A204.1 (cell line): Measurements from ENCODE around the gene DLX5.

Experiments
- FAIRE-seq: peaks from 2 replicates; lab custom pipeline; 2012; peaks lifted over from hg19 to GRCh38; lab: Jason Lieb, UNC

The DLX5 gene

DNA sequence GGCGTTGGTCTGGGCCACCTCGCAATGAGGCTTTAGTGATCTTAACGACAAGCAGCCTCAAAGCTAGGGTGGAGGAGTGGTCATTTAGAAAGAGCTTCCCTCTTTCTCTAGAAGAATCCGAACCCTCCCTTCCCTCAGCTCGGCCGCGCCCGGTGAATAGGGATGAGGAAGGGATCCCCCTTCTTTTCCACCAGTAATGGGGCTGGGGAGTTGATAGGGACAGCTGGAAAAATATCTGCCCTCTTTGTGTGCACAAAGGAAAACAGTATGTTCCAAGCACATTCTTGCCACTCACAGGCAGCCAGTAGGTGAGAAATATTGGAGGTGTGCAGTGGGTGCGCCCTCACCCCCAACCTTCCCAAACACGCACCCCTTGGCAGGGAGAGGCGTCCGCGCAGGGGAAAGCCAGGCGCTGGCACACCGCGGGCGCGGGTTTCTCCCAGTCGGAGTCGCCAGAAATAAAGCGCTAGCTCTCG is 6.5 kb downstream of the DLX5 start:
- no peak for FAIRE-seq

DNA sequence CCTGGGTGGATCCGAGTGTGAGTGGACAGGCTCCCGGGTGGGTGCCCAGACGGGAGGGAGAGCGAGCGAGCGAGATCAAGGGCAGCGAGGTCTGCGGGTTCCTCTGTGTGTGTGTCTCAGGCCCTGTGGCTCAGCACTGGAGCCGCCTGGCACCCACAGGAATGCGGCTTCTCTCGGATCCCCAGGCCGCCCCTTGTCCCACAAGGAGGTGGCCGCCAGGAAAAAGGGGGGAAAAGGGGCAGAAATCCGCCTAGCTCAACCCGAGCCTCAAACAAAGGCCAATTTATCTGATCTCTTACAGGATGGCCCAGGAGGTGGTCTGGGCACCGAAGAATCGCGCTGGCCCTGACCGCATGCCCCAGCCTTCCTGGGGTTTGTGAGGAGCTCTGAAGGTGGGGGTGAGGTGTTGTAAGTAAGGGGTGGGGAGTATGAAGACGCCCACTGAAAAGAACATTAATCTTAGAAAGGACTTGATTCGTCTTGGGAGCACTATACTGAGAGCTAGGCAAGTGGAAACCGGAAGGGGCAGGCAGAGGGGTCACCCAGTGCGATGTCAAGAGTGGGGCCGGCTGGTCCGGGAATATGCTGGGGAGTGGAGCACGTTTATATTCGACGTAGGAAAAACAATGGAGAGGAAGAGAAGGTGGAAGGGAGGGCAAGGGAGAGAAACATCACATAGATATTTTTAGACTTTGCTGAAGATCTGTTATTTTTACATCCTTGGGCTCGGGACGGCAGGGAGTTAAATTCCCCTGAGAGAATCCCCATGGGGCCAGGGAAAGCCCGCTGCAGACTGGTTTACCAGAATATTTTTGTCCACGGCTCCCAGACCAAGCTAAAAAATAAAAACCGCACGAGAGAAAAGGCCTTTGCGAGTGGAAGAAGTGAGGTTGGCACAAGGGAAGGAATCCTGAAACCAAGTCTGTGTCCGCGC is 7.2 kb downstream of the DLX5 start:
- FAIRE-seq: no peak

DNA sequence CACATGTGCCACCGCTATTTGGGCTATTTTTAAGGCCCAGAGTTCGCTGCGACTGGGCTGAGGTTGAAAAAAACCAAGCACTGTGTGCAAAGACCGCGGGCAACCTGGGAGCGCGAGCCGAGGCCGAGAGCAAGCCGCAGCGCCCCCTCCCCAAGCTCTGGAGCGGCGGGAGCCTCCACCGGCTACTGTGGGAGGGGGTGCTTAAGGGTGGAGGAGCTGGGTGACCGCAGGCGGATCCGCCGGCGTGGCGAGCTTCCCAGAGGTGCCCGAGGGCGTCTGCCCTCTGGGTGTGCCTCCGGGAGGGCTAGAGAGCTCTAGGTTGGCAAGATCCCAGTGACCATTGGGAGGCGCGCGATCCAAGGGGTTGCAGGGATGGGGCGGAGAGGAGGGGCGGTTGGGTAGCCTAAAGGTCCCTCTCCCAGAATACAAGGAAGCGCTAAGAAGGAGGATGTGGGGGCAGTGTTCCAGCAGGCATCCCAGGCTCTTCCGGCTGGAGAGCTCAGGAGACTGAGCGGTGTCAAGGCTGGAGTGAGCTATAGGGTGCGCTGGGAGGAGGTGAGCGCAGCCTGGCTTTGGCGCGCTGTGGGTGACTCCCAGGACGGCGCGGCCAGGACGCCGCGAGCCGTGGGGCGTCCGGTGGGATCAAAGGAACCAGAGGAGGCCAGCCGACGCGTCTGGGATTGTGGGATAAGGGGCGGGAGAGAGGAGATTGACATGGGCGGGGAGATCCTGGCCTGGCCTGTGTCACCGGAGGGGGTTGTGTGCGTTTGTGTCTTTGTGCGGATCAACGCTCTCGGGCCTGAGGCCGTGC is 8.0 kb downstream of the DLX5 start:
- FAIRE-seq: no peak

DNA sequence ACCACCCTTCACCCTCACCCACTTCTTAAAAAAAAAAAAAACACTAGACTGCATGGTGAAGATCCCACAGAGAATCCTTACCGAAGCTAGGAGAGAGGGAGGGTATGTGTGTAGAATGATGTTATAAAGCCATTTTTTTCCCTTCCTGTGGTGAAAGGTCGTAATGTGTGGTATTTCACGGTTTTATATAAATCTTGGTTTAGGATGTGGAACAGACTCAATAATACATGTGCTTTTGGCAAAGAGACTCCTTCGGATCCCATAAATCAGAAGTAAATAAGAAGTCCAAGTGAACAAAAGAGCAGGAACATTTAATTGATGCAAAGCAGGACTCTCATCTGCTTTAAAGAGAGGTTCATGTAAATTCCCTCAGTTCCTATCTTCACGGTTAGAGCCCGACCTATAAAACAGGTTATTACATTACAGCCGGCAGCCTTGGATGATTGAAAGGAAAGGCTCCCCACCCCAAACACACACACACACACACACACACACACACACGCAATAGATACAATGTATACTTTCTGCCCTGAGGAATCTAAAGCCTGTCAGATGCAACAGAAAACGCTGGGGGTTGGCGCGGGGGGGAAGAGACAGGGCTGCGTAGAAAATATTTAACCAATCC is 8.8 kb downstream of the DLX5 start:
- no peak for FAIRE-seq

DNA sequence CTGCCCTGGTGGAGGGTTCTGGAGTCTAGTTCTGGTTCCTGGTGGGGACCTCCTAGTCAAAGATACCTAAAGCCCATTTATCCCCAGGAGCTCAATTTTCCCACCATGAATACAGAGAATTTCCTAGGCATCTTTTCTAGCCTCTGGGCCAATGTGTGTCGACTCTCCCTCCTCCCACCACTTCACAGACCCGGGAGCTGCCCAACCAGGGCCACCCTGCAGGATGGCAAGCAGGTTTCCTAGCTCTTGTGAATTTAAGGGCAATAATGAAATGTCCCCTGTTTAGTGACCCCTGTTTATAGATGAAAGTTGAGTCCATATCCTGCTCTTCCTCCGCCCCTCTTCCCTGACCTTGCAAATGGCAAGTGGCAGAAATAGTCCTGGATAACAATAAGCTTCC is 9.4 kb downstream of the DLX5 start:
- FAIRE-seq: no peak

DNA sequence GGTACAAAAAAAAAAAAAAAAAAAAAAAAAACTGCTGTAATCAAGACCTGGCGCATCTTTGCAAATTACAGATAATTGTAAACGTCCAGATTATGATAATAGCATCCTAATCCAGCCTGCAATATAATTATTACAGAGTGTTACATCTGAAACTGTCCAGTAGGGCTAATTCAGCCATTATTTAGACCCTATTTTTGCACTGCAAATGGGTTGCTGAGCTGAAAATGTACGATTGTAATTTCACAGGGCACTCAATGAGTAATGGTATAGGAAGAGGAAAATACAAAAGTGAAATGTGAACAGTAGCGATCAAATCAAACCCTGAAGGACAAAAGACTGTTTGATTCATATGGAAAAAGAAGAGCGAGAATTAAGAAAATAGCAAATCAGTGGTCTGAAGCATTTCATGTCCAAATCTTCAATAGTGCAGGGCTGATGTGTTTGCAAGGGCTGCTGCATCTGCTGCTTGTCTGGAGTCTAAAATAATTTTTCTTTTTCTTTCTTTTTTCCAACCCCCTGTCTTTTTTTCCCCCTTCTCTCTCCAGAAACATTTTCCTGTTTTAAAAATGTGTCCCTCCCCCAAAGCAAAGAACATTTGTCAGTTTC is 10.4 kb downstream of the DLX5 start:
- FAIRE-seq: no peak

DNA sequence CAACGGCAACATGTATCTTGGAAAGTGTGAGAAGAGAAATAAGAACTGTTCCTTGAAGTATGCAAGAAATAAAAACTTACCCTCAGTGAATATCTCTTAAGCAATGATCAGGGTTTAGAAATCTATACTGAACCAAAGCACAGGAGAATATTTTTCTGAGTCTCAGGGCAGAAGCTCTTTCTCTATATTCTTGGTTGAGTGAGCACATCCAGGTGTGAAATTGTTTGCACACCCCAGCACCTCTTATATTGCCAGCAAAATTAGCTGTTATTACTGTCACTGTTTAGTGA is 10.8 kb downstream of the DLX5 start:
- no peak for FAIRE-seq

DNA sequence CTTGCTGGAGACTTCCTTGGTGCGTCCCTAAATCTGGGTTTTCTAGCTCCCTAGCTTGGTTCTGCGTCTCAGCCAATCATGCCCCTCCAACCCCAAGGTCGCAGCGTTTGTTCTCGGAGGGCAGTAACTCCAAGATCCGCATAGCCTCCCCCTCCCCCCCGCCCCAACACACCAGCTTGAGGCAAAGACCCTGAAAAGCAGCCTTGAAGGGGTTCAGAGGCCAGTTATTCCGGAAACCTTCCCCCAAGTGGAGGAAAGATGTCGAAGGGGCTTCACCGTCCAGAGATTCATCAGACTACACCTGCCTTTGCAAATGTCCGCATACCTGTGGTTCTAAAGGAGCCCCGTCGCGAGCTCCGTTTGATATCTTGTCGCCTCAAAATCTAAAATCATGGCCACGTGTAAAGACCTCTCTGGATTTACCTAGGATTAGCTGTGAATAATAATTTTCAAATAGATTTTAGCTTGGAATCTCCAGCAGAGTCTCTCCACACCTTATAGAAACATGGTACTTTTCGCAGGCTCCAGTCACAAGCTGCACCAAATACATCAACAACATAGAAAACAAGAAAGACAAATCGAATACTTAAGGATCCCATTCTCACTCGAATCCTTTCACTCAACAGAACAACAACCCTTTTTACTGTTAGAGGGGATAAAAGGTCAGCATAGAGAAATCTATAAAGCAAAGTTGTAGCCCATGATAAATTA is 11.3 kb downstream of the DLX5 start:
- FAIRE-seq: no peak

DNA sequence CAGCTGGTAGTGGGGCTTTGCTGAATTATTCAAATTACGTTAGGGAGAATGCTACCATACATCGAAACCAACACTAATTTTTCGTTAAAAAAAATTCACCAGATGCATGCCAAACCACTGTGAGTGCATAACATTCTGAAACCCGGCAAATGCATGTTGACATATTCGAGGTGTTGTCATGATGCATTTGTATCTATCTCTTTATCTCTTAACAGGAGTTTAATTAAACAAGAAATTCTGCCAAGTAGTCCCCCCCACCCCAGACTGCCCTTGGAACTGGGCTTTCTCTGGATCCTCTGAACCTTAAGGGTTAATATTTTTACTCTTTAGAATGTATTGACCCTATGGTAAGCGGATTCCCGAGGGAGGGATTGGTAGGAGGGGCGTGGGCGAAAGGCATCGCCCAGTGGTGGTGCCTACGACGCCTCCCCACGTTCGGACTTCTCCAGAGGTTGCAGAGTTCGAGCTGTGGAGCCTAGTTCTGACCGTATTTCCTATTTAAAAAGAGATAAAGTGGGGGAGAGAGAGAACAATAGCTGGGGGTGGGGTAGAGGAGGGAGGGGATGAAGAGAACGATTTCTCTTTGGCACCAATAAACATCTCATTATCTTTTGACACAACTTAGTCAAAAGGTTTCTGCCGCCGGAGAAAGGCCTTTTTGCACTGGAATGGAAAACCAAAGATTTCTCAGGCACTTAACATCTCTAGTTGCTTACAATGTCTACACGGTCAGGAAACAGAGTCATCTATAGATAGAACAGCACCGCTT is 12.1 kb downstream of the DLX5 start:
- no peak for FAIRE-seq

DNA sequence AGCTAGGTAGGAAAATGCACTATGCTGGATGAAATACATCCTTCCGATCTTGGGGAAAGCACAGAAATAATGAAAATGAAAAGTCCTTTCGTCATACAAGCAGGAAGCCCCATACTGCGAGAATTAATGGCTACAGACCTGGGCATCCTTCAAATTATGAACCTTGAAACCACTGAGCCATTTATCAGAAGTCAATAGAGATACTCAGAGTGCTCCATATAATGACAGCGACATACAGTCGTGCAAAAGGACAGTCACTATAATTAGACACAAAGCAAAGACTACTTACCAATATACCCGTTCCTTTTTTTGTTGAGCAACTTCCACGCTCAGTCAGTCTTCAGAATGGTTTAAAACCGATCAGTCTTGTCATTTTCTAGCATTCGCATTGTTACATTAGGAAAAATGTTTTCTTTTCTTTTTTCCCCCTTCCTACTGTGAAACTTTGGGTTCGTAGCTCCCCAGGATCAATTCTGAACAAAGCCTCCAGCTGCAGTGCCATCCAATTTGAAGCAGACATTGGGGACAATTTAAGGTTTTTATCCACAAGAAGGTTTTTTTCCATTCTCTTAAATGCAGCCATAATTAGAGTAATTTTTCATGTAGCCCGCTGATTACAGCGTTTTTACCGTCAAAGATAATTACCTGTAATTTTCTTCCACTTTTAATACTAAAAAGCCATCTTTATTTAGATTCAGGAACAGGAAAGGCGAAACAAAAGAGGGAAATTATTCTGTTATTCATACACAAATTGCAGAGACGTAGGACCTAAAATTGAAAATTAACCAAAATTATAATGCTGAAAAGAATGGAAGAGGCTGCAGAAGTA is 12.9 kb downstream of the DLX5 start:
- FAIRE-seq: no peak

DNA sequence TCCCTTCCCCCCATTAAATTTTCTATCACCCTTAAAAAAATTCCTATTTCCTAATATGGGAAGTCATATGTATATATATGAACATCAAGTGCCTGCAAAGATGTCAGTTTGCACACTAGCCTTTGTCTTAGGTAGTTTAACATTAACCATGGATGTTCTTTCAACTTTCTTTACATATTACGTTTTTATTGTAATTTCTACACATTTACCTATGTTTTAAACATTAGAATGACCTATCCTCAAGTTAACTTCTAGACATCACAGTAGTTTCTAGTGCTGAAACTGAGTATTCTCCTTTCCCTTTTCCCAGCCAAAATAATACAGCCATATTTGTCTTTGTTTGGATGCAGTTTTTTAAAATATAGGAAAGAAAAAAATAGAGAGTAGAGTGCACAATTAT is 13.5 kb downstream of the DLX5 start:
- FAIRE-seq: no peak

DNA sequence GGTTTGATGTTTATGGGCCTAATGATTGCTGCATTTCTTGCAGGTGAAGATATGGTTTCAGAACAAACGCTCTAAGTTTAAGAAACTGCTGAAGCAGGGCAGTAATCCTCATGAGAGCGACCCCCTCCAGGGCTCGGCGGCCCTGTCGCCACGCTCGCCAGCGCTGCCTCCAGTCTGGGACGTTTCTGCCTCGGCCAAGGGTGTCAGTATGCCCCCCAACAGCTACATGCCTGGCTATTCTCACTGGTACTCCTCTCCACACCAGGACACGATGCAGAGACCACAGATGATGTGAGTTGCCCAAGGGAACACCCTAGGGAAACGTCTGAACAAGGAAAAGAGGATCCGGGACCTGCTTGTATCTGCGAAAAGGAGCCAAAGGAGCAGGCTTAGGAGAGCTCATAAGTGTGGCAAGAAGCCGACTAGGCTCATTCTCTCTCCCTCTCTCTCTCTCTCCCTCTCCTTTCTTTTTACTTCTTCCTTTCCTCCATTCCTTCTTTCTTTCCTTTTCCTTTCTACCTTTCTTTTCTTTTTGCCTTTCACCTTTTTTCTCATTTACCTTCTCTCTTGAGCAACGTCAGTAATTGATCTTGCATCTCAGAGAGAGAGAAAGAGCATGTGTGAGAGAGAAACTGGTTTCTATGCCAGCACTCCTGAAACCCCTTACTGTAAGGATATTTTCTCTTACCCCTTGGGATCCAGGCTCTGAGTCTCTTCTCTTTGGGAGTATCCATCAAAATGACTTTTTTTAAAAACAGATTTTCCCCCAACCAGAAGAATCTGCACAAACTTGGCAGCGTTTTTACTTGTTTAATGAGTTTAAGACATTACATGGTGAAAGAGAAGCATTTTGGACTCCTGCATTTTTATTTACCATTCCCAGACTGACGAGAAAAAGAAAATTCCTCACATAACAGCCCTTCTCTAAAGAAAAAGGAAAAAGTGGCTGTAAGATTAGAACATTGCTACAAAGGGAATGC is 14.6 kb downstream of the DLX5 start:
- FAIRE-seq: no peak

DNA sequence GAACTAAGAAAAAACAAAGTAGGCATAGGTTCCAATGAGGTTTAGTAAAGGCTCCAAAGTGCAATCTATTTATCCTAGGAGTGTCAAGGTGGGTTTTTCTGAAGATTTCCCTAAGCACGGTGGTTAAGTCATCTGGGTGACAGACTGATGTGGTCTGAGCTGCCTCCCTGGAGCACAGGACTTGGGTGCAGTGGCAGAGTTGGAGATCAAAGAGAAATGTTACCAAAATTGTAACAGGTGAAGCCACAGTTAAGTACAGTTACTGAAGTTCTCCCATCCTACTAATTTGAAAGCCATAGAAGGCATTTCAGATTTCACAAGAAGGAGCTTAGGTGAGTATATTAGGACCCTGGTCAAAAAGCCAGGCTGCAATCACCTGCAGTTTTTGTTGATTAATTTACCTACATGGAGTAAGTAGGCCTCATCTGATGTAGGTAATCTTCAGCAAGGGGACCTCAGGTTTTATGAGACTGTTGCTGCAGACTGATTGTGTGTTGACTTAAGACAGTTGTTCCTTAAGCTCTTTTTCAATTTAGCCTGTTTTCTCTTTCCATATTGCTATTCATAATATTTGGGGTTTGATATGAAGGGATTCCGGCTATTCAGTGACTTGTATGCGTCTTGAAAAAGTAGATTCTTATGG is 16.2 kb downstream of the DLX5 start:
- no peak for FAIRE-seq

DNA sequence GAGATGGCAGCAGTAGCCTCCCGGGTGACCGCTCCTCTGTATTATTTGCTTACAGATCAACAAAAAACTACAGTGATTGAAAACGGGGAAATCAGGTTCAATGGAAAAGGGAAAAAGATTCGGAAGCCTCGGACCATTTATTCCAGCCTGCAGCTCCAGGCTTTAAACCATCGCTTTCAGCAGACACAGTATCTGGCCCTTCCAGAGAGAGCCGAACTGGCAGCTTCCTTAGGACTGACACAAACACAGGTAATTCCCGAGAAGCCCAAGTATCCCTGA is 17.1 kb downstream of the DLX5 start:
- FAIRE-seq: no peak

DNA sequence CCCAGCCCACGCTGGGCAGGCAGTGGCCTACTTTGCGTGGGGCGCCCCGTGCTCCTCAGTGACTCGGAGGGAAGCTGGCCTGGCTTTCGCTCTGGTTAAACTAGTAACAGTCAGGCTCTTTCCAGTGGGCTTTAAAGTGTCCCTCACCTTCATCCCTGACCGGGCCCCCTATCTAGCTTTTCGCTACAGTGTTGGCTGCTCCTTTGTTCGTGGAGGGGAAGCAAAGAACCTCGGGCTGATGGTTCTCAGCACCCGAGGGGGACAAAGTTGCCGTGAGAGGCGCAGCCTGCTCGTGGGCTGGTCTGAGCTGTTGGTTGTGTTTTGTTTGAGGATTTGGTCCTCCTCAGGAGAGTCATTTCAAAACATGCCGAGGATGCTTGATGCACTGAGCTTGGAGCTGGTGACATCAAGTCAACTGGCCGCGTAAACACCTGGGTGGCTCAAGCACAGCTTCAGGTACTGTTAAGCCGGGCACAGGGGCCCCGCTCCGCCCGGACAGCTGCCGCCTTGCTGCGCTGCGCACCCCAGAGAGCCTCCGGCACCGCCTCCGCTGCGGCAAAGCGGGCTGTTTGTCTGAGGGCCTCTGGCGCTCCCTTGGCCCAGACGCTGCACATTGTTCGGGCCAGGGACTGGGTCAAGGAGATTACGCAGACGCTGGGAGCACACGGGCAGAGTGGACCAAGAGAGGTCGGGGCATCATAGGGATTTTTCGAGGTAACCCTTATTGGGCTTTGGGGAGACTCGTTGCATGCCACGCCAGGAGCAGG is 17.6 kb downstream of the DLX5 start:
- FAIRE-seq: no peak

DNA sequence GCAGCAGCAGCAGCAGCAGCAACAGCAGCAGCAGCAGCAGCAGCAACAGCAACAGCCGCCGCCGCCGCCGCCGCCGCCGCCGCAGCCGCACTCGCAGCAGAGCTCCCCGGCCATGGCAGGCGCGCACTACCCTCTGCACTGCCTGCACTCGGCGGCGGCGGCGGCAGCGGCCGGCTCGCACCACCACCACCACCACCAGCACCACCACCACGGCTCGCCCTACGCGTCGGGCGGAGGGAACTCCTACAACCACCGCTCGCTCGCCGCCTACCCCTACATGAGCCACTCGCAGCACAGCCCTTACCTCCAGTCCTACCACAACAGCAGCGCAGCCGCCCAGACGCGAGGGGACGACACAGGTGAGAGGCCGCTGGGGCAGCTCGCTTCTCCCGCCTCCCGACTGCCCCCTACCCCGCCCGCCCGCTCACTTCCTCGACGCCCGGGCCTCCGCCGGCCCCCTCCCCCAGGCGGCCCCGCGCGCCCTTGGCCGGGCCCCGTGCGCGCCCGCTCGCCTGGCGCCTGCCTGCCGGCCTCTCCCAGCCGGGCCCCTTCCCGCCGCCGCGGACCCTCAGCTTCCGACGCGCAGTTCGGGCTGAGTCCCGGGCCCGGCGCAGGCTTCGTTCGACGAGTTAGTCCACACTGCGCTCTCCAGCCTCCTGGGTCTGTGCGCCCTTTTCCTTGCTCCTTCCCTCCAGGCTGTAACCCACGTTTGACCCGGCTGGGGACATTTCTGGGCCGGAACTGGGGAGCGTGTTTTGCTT is 18.4 kb downstream of the DLX5 start:
- no peak for FAIRE-seq
